ENCODE measurements around the gene IKBKE.

IKBKE gene

DNA sequence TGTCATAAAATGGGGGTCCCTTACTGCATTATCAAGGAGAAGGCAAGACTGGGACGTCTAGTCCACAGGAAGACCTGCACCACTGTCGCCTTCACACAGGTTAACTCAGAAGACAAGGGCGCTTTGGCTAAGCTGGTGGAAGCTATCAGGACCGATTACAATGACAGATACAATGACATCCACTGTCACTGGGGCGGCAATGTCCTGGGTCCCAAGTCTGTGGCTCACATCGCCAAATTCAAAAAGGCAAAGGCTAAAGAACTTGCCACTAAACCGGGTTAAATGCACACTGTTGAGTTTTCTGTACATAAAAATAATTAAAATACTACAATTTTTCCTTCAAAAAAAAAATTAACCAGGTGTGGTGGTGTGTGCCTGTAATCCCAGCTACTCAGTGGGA lies 59.1 kb downstream of the IKBKE start:
- no peak for DNase-seq (ENCODE audit: extremely low read depth, low read depth)
- TF ChIP-seq, protein P1, sequence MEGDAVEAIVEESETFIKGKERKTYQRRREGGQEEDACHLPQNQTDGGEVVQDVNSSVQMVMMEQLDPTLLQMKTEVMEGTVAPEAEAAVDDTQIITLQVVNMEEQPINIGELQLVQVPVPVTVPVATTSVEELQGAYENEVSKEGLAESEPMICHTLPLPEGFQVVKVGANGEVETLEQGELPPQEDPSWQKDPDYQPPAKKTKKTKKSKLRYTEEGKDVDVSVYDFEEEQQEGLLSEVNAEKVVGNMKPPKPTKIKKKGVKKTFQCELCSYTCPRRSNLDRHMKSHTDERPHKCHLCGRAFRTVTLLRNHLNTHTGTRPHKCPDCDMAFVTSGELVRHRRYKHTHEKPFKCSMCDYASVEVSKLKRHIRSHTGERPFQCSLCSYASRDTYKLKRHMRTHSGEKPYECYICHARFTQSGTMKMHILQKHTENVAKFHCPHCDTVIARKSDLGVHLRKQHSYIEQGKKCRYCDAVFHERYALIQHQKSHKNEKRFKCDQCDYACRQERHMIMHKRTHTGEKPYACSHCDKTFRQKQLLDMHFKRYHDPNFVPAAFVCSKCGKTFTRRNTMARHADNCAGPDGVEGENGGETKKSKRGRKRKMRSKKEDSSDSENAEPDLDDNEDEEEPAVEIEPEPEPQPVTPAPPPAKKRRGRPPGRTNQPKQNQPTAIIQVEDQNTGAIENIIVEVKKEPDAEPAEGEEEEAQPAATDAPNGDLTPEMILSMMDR (IDR thresholded peaks at IDR 0.05; ENCODE audit: low read depth, low read length), result no peak

DNA sequence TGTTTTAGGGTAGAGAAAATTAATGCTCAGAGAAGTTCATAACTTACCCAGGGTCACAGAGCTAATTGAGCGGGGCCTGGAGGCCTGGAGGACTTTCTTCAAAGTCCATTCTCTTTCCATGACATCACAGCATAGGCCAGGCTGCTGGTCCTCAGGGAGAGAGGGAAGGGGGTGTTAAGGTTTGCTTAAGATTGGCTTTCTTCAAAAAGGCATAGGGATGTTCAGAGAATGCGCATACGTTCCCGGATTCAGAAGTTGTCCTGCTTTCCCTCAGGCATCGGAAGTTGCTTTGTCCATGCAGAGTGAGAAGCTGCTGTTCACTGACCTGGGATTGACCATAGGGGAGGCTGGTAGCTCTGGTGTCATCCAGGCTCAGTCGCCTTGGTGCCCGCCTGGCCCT lies 62.1 kb downstream of the IKBKE start:
- DNase-seq (ENCODE audit: extremely low read depth, low read depth), result no peak
- TF ChIP-seq, protein P1 (IDR thresholded peaks at IDR 0.05; ENCODE audit: low read depth, low read length), result no peak

DNA sequence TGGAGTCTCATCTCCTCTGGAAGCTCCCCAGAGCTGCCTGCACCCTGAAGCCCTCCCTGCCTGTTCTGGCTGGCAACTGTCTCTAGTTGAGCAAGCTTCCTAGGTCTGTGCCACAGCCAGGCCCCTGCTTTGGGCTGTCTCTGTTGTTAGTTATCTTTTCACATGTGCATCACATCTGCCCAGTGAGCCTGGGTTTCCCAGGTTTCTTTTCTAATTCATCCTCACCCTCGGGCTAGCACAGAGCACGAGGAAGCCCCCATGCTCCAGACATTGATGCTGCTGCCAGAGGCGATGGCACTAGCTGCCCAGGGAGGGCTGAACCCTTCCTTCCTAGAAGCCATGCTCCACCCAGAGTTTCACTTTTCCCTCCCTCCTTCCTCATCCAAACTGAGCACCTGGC lies 64.3 kb downstream of the IKBKE start:
- no peak for DNase-seq (ENCODE audit: extremely low read depth, low read depth)
- TF ChIP-seq, protein P1 (IDR thresholded peaks at IDR 0.05; ENCODE audit: low read depth, low read length), result no peak

DNA sequence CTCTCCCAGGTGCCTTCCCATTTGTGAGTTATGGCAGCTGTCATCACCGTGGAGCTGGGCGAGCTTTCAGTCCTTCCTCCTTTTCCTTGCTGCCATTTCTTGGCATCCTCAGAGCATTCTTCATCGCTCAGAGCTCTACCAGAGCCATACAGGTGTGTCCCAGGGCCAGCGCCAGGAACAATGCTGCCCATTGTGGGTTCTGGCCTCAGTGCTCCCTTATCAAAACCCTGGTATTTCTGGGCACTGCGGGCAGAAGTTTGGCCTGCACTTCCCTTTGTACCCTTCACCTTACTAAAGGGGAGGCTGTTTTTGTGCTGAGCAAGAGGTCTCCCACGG lies 65.5 kb downstream of the IKBKE start:
- DNase-seq (ENCODE audit: extremely low read depth, low read depth), result no peak
- TF ChIP-seq, protein P1 (IDR thresholded peaks at IDR 0.05; ENCODE audit: low read depth, low read length), result no peak

- TF ChIP-seq, protein P1 (IDR thresholded peaks at IDR 0.05; ENCODE audit: low read depth, low read length), result no peak
- DNase-seq (ENCODE audit: extremely low read depth, low read depth), result no peak
Measured at GRCh38 chr1:206537141-206537540, 66.9 kb downstream of the IKBKE start.

DNA sequence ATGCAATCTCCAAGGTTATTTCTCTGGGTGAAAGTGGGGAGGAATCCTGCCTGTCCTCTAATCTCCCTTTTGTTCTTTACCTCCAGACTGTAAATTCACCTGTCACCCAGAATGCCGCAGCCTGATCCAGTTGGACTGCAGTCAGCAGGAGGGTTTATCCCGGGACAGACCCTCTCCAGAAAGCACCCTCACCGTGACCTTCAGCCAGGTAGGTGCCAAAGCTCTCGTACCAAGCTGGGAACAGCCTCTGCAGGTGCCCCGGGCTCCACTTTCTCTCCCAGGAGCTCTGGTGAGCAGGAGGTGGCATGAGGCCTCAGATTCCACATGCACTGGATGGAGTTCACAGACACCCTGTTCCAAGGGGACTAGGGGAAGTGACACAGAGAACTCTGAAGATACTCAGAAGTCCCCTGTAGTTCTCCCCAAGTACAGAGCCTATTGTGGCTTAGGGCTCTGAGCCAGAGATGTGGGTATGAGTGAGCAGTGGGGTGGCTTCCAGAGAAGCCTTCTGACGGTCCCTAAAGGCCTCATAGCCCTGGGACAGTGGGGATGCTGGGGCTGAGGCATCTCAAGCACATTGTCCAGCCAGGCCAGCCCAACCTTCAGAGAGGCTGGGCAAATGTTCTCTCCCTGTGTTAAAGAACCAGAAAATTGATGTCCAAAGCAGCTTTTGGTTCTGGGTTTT lies 68.0 kb downstream of the IKBKE start:
- DNase-seq (ENCODE audit: extremely low read depth, low read depth), result no peak
- TF ChIP-seq, protein P1 (IDR thresholded peaks at IDR 0.05; ENCODE audit: low read depth, low read length), result no peak

DNA sequence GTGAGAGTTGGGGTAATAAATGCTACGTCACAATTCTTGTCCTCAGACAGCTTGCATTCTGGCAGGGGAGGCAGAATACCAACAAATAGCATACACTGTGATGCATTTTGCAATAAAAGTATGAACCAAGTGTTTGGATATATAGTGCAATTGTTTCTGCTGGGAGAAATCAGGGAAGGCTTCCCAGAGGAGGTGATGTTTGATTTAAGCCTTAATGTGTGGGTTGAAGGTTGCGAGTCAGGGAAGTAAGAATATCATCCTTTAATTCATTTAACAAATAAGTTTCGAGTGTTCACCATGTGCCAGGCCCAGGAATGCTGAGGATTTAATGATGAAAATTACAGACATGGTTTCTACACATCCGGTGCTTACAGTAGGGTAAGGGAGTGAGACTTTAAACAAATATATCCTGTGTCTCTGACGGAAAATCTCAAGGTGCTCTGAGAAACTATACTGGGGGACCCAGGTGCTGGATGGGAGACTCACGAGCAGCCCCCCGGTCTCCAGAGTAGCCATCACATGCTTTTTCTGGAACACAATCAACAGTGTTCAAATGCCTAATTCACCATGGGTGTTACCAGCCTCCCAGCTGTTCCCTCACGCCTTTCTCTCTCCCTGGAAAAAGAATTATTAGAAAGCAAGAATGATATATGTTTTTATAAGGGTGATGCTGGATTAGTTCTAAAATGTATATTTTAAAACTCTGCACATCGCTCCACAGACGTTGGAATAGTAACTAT lies 68.8 kb downstream of the IKBKE start:
- TF ChIP-seq, protein P1 (IDR thresholded peaks at IDR 0.05; ENCODE audit: low read depth, low read length), result no peak
- no peak for DNase-seq (ENCODE audit: extremely low read depth, low read depth)

Measured in AG09319 (cell line).